Sigmoid colon (tissue), 7 donors: ENCODE data around the gene UNC45B. TPM values are rescaled to one million over a fixed set of nuclear protein-coding genes. Genes with fewer than 3 reads are reported as not detected.

Source experiments
- DNase-seq: peaks from one replicate; pipeline ENCODE4 v3.0.0-alpha.2; 2019
- H3K27ac ChIP-seq, 4 donors: fragments of 200-600 bp; sonication (generic); one replicate each; pipeline ENCODE4 v1.5.1; 2016 to 2019; ENCODE audit warnings: mild to moderate bottlenecking in 1 of 4
- H3K27me3 ChIP-seq, 3 donors: fragments of 200-600 bp; sonication (generic); one replicate each; pipeline ENCODE4 v1.5.1; 2019; ENCODE audit warnings: mild to moderate bottlenecking in 1 of 3
- H3K36me3 ChIP-seq, 4 donors: fragments of 200-600 bp; sonication (generic); one replicate each; pipeline ENCODE4 v1.5.1; 2016 to 2019
- H3K4me1 ChIP-seq, 4 donors: fragments of 200-600 bp; sonication (generic); one replicate each; pipeline ENCODE4 v1.5.1; 2017 to 2019
- H3K4me3 ChIP-seq, 4 donors: fragments of 200-600 bp; sonication (generic); one replicate each; pipeline ENCODE4 v1.5.1; 2017 to 2019; ENCODE audit warnings: mild to moderate bottlenecking in 2 of 4, moderate library complexity in 1 of 4
- H3K9me3 ChIP-seq, 4 donors: fragments of 200-600 bp in 3 of 4; sonication (generic) in 3 of 4; one replicate each; pipeline versions ENCODE4 v1.5.1 to v1.6.1; 2013 to 2019
- EP300 ChIP-seq, 4 donors: sonication (generic); formaldehyde crosslinking; IDR thresholded peaks; one replicate each; pipeline ENCODE4 v1.6.1; 2017; ENCODE audit warnings: antibody characterized with exemption in 4 of 4
- POLR2A ChIP-seq, 2 donors: fragments of 450-650 bp; IDR thresholded peaks; one replicate each; pipeline ENCODE4 v1.6.1; 2016; ENCODE audit warnings: antibody characterized with exemption in 2 of 2, mild to moderate bottlenecking in 2 of 2, moderate library complexity in 2 of 2
- POLR2AphosphoS5 ChIP-seq, 4 donors: sonication (generic); formaldehyde crosslinking; IDR thresholded peaks; one replicate each; pipeline ENCODE4 v1.6.1; 2017; ENCODE audit warnings: antibody characterized with exemption in 4 of 4
- WGBS, 2 donors: extraction: QIAGEN DNeasy Blood & Tissue Kit; methylation state at CpG; one replicate each; pipeline ENCODE4 v1.1.7; 2013; 5-methylcytosine and 5-hydroxymethylcytosine counted together
- intact Hi-C: fragments of 100-400 bp; cut with DNase I; formaldehyde crosslinking; loops from one replicate; pipeline ENCODE4 v1.15.1; 2023
- polyA plus RNA-seq, 3 donors: library from polyadenylated mRNA; stranded (reverse); fragments of 200-250 nt; gene quantifications; one replicate each; pipeline ENCODE4 v1.2.3, GENCODE V29; 2013
- total RNA-seq, 4 donors: library from RNA; depleted of rRNA; stranded (reverse); fragments of >200 nt; gene quantifications; one replicate each; pipeline ENCODE4 v1.1.0, GENCODE V29; 2016
- TF ChIP-seq, protein P1 (sequence below), 4 experiments: fragments of 450-650 bp in 3 of 4; fragments of 200-600 bp in 1 of 4; IDR thresholded peaks; one replicate each; pipeline ENCODE4 v1.5.1; 2016 to 2019; ENCODE audit warnings: antibody characterized with exemption in 4 of 4, mild to moderate bottlenecking in 3 of 4, moderate library complexity in 2 of 4
- donor health status: healthy with polysubstance abuse.
- donor health status: Bipolar disorder and iron deficiency.
- donor health status: healthy.

UNC45B gene
- total and polyA plus RNA-seq, 7 donors: under 0.01 to 0.03 TPM; not detected in 5

DNA sequence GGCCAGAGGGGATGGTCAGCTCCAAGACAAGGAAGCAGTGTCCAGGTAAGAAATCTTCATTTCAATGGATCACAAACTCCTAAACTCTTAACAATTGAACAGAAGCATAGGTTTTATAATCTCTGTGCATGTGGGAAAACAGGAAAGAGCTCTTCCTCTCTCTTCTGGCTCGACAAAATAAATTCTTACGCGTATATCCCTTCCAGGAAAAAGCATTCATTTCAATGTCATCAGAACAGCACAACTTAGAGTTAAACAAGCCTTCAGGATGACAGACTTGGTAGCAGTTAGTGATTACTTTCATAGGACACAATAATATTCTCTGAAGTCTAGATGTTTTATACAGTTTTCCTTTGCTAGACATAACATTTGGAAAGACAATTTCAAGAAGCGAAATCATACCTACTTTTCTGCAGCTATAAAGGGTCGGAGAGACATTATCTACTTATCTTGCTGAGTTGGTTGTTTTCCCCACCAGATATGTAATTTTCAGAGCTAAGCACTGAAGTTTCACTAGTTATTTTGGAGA lies 65.9 kb downstream of the UNC45B start:
- H3K27ac ChIP-seq: peak overlapping the region in 1 of 4 donors; percentile 20
- H3K27me3 ChIP-seq: no peaks in the 10 kb centered on the region
- no peaks in the 10 kb centered on the region for H3K4me1 ChIP-seq
- no peaks in the 10 kb centered on the region for H3K36me3 ChIP-seq
- 59 to 74% methylated on average over 5 of the region's 5 CpGs for WGBS, 2 donors
- H3K9me3 ChIP-seq: no peaks in the 10 kb centered on the region
- no peak for TF ChIP-seq POLR2AphosphoS5 (IDR thresholded peaks at IDR 0.05)
- TF ChIP-seq, protein P1, sequence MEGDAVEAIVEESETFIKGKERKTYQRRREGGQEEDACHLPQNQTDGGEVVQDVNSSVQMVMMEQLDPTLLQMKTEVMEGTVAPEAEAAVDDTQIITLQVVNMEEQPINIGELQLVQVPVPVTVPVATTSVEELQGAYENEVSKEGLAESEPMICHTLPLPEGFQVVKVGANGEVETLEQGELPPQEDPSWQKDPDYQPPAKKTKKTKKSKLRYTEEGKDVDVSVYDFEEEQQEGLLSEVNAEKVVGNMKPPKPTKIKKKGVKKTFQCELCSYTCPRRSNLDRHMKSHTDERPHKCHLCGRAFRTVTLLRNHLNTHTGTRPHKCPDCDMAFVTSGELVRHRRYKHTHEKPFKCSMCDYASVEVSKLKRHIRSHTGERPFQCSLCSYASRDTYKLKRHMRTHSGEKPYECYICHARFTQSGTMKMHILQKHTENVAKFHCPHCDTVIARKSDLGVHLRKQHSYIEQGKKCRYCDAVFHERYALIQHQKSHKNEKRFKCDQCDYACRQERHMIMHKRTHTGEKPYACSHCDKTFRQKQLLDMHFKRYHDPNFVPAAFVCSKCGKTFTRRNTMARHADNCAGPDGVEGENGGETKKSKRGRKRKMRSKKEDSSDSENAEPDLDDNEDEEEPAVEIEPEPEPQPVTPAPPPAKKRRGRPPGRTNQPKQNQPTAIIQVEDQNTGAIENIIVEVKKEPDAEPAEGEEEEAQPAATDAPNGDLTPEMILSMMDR (IDR thresholded peaks at IDR 0.05): no peak
- DNase-seq: no peak
- intact Hi-C loops: no loop called here
- H3K4me3 ChIP-seq: no peak overlapping the region

DNA sequence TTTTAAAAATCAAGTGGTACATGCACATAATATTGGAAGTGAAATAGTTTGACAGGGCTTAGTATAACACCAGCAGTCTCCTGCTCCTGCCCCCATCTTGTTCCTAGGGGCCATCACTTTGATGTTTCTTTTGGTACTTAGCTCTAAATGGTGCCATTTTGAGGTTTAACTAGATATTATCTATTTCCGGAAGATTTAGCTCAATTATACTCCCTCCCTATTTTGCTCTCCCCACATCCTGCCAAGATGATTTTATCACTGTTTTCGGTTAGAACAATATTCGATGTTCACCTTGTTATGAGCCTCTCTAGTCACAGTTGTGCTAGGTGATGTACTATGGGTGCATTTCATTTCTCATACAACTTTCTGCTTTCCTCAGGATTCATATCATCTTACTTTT lies 66.6 kb downstream of the UNC45B start:
- no peak for DNase-seq
- 45 to 70% methylated on average over 3 of the region's 3 CpGs for WGBS, 2 donors
- Histone ChIP-seq H3K27ac (peak overlapping the region in 1 of 4 donors; percentile 20), H3K9me3 (no peaks in the 10 kb centered on the region), H3K27me3 (no peaks in the 10 kb centered on the region), H3K36me3 (no peaks in the 10 kb centered on the region), H3K4me1 (no peaks in the 10 kb centered on the region), H3K4me3 (no peak overlapping the region)
- intact Hi-C loops: no loop called here
- no peak for TF ChIP-seq POLR2A (IDR thresholded peaks at IDR 0.05)
- TF ChIP-seq, protein P1 (IDR thresholded peaks at IDR 0.05): no peak
- no peak for TF ChIP-seq POLR2AphosphoS5 (IDR thresholded peaks at IDR 0.05)

DNA sequence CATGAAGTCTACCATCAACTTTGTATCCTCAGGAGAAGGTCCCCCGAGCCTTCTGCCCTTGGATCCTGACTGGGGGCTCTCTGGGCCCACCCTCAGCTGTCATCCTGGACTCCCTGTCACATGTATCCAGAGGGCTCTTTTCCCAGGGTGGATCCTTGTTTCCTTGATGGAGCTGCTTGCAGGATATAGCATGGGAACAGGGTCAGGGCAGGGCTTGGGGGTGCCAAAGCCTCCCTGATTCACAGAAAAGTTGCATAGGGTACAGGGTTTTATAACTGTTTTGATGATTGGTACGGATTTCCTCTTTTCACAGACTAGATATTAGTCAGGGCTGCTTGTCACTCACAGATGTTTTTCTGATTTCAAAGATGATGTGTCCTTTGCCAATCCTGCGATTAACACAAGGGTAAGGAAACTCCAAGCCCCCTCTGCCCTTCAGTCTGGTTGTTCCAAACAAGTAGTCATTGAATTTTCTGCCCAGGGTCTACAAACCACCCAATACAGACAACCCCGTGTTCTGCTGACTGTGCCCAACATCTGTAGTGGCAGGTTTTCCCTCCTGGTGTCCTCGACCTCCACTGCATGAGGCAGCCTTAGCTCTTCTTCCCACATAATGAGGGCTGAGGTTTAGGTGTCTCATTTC lies 67.1 kb downstream of the UNC45B start:
- H3K27me3 ChIP-seq: no peaks in the 10 kb centered on the region
- H3K9me3 ChIP-seq: no peaks in the 10 kb centered on the region
- 49% methylated on average over 5 of the region's 5 CpGs for WGBS, 2 donors
- intact Hi-C loops: no loop called here
- H3K4me1 ChIP-seq: no peaks in the 10 kb centered on the region
- H3K4me3 ChIP-seq: no peak overlapping the region
- no peak overlapping the region for H3K27ac ChIP-seq
- DNase-seq: no peak
- TF ChIP-seq POLR2AphosphoS5 (IDR thresholded peaks at IDR 0.05) (no peak), EP300 (IDR thresholded peaks at IDR 0.05) (no peak), POLR2A (IDR thresholded peaks at IDR 0.05) (no peak)
- TF ChIP-seq, protein P1 (IDR thresholded peaks at IDR 0.05): no peak
- no peaks in the 10 kb centered on the region for H3K36me3 ChIP-seq

DNA sequence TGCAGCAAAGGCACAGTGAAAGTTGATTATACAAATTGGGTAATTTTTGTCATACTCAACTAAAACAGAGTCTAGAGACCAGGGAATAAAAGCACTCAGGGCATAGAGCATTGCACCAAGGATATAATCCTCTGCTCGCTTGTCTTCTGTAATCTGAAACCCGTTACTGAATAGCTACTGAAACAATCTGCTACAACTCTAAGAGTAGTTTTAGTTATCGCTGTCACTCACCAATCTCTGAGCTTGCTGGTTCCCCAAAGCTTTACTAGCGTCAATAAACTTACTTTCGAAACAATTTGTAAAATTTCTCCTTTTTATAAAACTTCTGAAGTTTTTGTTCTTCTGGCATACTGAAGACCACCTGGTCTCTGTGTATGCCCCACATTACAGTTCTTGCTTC lies 69.5 kb downstream of the UNC45B start:
- H3K9me3 ChIP-seq: no peaks in the 10 kb centered on the region

More for the DNA sequence above, 69.5 kb downstream of the UNC45B start:
- no peak for DNase-seq
- WGBS, 2 donors: 67 to 69% methylated on average over 5 of the region's 5 CpGs
- Histone ChIP-seq H3K4me1 (no peaks in the 10 kb centered on the region), H3K36me3 (no peaks in the 10 kb centered on the region), H3K27ac (no peak overlapping the region), H3K27me3 (no peaks in the 10 kb centered on the region), H3K4me3 (no peak overlapping the region)
- intact Hi-C loops: no loop called here
- TF ChIP-seq POLR2AphosphoS5 (IDR thresholded peaks at IDR 0.05): no peak
- TF ChIP-seq, protein P1 (IDR thresholded peaks at IDR 0.05): no peak
- no peak for TF ChIP-seq POLR2A (IDR thresholded peaks at IDR 0.05)
- no peak for TF ChIP-seq EP300 (IDR thresholded peaks at IDR 0.05)
